H1 (cell line): Measurements from ENCODE around the gene B4GALNT1. TPM values are rescaled to one million over a fixed set of nuclear protein-coding genes. Genes with fewer than 3 reads are reported as not detected.

Experiments
- BCL11A ChIP-seq, 2 experiments: IDR thresholded peaks; one replicate each; pipeline ENCODE4 v1.6.1; 2011; ENCODE audit warnings: low read depth in 2 of 2, low read length in 2 of 2, mild to moderate bottlenecking in 2 of 2
- CEBPB ChIP-seq: IDR thresholded peaks from 2 replicates; pipeline ENCODE4 v1.6.1; 2012; ENCODE audit warnings: low read depth, low read length
- KDM4A ChIP-seq: IDR thresholded peaks from one replicate; pipeline ENCODE4 v1.7.1; 2012; ENCODE audit warnings: low read depth, mild to moderate bottlenecking, moderate library complexity, low read length, inconsistent platforms; ENCODE audit not compliant: severe bottlenecking
- RAD21 ChIP-seq, 2 experiments: IDR thresholded peaks in 1 of 2; conservative IDR thresholded peaks in 1 of 2; 2 replicates each; pipeline ENCODE4 v1.6.1; 2011; ENCODE audit warnings: low read depth in 2 of 2, low read length in 2 of 2, improper control_type of control experiment in 1 of 2, inconsistent platforms in 1 of 2, mild to moderate bottlenecking in 1 of 2, moderate library complexity in 1 of 2
- SP2 ChIP-seq: IDR thresholded peaks from 2 replicates; pipeline ENCODE4 v1.6.1; 2012; ENCODE audit warnings: mild to moderate bottlenecking, low read length, inconsistent platforms
- TBP ChIP-seq: IDR thresholded peaks from 2 replicates; pipeline ENCODE4 v1.6.1; 2011; ENCODE audit warnings: low read depth, low read length, improper control_type of control experiment
- polyA plus RNA-seq, 7 experiments: library from polyadenylated mRNA; depleted of rRNA in 3 of 7; stranded (reverse) in 5 of 7; unstranded in 2 of 7; fragments of >200 nt in 5 of 7; fragments of 200-250 nt in 2 of 7; gene quantifications; 1 replicate in 5 of 7; 2 replicates in 1 of 7; 4 replicates in 1 of 7; pipeline versions ENCODE4 v1.2.1 to v1.2.3, GENCODE V29; 2011 to 2013; ENCODE audit warnings: missing spikeins in 2 of 7, mixed read lengths in 2 of 7
- total RNA-seq: library from RNA; stranded (reverse); fragmentation: NEBNext Ultra II Directional; extraction: Animal tissue kit (Norgen Biotek cat#: 25700); gene quantifications from 2 replicates; pipeline ENCODE4 v1.2.1, GENCODE V29; 2021
- TF ChIP-seq, protein P1 (sequence below): fragments of 300-600 bp; sonication (generic); IDR thresholded peaks from 2 replicates; pipeline ENCODE4 v1.7.1; 2012; ENCODE audit warnings: low read length, moderate library complexity, mild to moderate bottlenecking, inconsistent platforms; ENCODE audit not compliant: insufficient replicate concordance
- TF ChIP-seq, protein P2 (sequence below), 3 experiments: IDR thresholded peaks; 1 replicate in 2 of 3; 2 replicates in 1 of 3; pipeline versions ENCODE4 v1.5.1 to v1.6.1; 2011; ENCODE audit warnings: low read length in 3 of 3, mild to moderate bottlenecking in 3 of 3, inconsistent platforms in 2 of 3, low read depth in 1 of 3, moderate library complexity in 1 of 3; ENCODE audit not compliant: insufficient read depth in 1 of 3; ENCODE audit errors: control extremely low read depth in 1 of 3

B4GALNT1 gene
- total and polyA plus RNA-seq, 2 of the 8 experiments (the other 6 are each of a cell fraction or from before 2014, with no cell fraction given) = 1.5 to 2.3 TPM

DNA sequence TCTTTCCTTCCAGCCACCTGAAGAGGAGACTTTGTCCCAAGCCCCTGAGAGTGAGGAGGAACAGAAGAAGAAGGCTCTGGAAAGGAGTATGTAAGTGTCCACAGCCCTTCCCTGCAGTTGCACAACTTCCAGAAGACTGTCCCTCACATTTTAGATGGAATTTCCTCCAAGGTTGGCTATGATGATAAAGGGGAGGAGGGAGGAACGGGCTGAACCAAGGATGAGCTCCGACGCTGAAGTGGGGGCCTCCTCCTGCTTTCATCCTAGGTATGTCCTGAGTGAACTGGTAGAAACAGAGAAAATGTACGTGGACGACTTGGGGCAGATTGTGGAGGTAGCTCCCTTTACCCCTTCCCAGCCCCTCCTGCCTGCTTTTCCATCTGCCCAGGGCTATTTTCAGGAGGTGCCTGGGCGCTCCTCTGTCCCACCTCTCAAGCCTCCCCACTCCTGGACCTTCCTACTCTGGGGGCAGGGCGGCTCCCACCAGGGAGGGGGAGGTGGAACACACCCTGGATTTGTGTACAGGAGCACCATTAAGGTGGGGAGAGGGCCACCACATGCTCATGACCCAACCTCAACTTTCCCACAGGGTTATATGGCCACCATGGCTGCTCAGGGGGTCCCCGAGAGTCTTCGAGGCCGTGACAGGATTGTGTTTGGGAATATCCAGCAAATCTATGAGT, 19.4 kb downstream of the B4GALNT1 start (continued):
- TF ChIP-seq, protein P1, sequence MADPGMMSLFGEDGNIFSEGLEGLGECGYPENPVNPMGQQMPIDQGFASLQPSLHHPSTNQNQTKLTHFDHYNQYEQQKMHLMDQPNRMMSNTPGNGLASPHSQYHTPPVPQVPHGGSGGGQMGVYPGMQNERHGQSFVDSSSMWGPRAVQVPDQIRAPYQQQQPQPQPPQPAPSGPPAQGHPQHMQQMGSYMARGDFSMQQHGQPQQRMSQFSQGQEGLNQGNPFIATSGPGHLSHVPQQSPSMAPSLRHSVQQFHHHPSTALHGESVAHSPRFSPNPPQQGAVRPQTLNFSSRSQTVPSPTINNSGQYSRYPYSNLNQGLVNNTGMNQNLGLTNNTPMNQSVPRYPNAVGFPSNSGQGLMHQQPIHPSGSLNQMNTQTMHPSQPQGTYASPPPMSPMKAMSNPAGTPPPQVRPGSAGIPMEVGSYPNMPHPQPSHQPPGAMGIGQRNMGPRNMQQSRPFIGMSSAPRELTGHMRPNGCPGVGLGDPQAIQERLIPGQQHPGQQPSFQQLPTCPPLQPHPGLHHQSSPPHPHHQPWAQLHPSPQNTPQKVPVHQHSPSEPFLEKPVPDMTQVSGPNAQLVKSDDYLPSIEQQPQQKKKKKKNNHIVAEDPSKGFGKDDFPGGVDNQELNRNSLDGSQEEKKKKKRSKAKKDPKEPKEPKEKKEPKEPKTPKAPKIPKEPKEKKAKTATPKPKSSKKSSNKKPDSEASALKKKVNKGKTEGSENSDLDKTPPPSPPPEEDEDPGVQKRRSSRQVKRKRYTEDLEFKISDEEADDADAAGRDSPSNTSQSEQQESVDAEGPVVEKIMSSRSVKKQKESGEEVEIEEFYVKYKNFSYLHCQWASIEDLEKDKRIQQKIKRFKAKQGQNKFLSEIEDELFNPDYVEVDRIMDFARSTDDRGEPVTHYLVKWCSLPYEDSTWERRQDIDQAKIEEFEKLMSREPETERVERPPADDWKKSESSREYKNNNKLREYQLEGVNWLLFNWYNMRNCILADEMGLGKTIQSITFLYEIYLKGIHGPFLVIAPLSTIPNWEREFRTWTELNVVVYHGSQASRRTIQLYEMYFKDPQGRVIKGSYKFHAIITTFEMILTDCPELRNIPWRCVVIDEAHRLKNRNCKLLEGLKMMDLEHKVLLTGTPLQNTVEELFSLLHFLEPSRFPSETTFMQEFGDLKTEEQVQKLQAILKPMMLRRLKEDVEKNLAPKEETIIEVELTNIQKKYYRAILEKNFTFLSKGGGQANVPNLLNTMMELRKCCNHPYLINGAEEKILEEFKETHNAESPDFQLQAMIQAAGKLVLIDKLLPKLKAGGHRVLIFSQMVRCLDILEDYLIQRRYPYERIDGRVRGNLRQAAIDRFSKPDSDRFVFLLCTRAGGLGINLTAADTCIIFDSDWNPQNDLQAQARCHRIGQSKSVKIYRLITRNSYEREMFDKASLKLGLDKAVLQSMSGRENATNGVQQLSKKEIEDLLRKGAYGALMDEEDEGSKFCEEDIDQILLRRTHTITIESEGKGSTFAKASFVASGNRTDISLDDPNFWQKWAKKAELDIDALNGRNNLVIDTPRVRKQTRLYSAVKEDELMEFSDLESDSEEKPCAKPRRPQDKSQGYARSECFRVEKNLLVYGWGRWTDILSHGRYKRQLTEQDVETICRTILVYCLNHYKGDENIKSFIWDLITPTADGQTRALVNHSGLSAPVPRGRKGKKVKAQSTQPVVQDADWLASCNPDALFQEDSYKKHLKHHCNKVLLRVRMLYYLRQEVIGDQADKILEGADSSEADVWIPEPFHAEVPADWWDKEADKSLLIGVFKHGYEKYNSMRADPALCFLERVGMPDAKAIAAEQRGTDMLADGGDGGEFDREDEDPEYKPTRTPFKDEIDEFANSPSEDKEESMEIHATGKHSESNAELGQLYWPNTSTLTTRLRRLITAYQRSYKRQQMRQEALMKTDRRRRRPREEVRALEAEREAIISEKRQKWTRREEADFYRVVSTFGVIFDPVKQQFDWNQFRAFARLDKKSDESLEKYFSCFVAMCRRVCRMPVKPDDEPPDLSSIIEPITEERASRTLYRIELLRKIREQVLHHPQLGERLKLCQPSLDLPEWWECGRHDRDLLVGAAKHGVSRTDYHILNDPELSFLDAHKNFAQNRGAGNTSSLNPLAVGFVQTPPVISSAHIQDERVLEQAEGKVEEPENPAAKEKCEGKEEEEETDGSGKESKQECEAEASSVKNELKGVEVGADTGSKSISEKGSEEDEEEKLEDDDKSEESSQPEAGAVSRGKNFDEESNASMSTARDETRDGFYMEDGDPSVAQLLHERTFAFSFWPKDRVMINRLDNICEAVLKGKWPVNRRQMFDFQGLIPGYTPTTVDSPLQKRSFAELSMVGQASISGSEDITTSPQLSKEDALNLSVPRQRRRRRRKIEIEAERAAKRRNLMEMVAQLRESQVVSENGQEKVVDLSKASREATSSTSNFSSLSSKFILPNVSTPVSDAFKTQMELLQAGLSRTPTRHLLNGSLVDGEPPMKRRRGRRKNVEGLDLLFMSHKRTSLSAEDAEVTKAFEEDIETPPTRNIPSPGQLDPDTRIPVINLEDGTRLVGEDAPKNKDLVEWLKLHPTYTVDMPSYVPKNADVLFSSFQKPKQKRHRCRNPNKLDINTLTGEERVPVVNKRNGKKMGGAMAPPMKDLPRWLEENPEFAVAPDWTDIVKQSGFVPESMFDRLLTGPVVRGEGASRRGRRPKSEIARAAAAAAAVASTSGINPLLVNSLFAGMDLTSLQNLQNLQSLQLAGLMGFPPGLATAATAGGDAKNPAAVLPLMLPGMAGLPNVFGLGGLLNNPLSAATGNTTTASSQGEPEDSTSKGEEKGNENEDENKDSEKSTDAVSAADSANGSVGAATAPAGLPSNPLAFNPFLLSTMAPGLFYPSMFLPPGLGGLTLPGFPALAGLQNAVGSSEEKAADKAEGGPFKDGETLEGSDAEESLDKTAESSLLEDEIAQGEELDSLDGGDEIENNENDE = no peak
- TF ChIP-seq, protein P2, sequence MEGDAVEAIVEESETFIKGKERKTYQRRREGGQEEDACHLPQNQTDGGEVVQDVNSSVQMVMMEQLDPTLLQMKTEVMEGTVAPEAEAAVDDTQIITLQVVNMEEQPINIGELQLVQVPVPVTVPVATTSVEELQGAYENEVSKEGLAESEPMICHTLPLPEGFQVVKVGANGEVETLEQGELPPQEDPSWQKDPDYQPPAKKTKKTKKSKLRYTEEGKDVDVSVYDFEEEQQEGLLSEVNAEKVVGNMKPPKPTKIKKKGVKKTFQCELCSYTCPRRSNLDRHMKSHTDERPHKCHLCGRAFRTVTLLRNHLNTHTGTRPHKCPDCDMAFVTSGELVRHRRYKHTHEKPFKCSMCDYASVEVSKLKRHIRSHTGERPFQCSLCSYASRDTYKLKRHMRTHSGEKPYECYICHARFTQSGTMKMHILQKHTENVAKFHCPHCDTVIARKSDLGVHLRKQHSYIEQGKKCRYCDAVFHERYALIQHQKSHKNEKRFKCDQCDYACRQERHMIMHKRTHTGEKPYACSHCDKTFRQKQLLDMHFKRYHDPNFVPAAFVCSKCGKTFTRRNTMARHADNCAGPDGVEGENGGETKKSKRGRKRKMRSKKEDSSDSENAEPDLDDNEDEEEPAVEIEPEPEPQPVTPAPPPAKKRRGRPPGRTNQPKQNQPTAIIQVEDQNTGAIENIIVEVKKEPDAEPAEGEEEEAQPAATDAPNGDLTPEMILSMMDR (IDR thresholded peaks at IDR 0.05; ENCODE audit: control extremely low read depth in 1 of 3, insufficient read depth in 1 of 3, low read depth in 1 of 3, low read length in 3 of 3) = no peak
- no peak for TF ChIP-seq RAD21 (IDR thresholded peaks at IDR 0.05 in 1 of 2, conservative IDR thresholded peaks at IDR 0.05 in 1 of 2; ENCODE audit: low read depth in 2 of 2, low read length in 2 of 2)
- TF ChIP-seq KDM4A = no peak
- no peak for TF ChIP-seq SP2
- TF ChIP-seq CEBPB = no peak
- no peak for TF ChIP-seq BCL11A (IDR thresholded peaks at IDR 0.05; ENCODE audit: low read depth in 2 of 2, low read length in 2 of 2)
- no peak for TF ChIP-seq TBP
